Measurements from ENCODE around the gene MSH6.

MSH6 gene

GRCh38 chr2:47782671-47783485, at the start of gene MSH6:
MSH6 (plus strand) TSS chr2:47783145; CDS start chr2:47783234, 89 bp downstream.
- DNase-seq: peak; percentile 70 to 88

- no peak for DNase-seq
Observed at GRCh38 chr2:47735136-47735869, 47.6 kb upstream of the MSH6 start.

GRCh38 chr2:47735912-47736311, 47.0 kb upstream of the MSH6 start:
- DNase-seq: no peak

- DNase-seq: no peak
Observed at GRCh38 chr2:47737191-47737975, 45.6 kb upstream of the MSH6 start.

- no peak for DNase-seq
Observed at GRCh38 chr2:47738331-47738730, 44.6 kb upstream of the MSH6 start.

- DNase-seq: no peak
Observed at GRCh38 chr2:47741101-47741500, 41.8 kb upstream of the MSH6 start.

GRCh38 chr2:47741637-47742036, 41.3 kb upstream of the MSH6 start:
- no peak for DNase-seq

GRCh38 chr2:47744074-47744473, 38.9 kb upstream of the MSH6 start:
- DNase-seq: no peak

- no peak for DNase-seq
Observed at GRCh38 chr2:47747878-47748277, 35.1 kb upstream of the MSH6 start.

GRCh38 chr2:47751856-47752414, 31.0 kb upstream of the MSH6 start:
- DNase-seq: no peak

- no peak for DNase-seq
Observed at GRCh38 chr2:47767497-47767844, 15.5 kb upstream of the MSH6 start.

- DNase-seq: peak; percentile 24 to 42
Observed at GRCh38 chr2:47767880-47768609, 14.9 kb upstream of the MSH6 start.

GRCh38 chr2:47769318-47769717, 13.6 kb upstream of the MSH6 start:
- no peak for DNase-seq

- DNase-seq: no peak
Observed at GRCh38 chr2:47771211-47771610, 11.7 kb upstream of the MSH6 start.

GRCh38 chr2:47772343-47772742, 10.6 kb upstream of the MSH6 start:
- no peak for DNase-seq

- DNase-seq: no peak
Observed at GRCh38 chr2:47774567-47774966, 8.4 kb upstream of the MSH6 start.

GRCh38 chr2:47777277-47777937, 5.5 kb upstream of the MSH6 start:
- DNase-seq: no peak

- DNase-seq: no peak
Observed at GRCh38 chr2:47778698-47779425, 4.1 kb upstream of the MSH6 start.

- DNase-seq: no peak
Observed at GRCh38 chr2:47779426-47779790, 3.5 kb upstream of the MSH6 start.

- DNase-seq: no peak
Observed at GRCh38 chr2:47782381-47782670, 619 bp upstream of the MSH6 start.
